ENCODE results near the gene AGFG2.

DNA sequence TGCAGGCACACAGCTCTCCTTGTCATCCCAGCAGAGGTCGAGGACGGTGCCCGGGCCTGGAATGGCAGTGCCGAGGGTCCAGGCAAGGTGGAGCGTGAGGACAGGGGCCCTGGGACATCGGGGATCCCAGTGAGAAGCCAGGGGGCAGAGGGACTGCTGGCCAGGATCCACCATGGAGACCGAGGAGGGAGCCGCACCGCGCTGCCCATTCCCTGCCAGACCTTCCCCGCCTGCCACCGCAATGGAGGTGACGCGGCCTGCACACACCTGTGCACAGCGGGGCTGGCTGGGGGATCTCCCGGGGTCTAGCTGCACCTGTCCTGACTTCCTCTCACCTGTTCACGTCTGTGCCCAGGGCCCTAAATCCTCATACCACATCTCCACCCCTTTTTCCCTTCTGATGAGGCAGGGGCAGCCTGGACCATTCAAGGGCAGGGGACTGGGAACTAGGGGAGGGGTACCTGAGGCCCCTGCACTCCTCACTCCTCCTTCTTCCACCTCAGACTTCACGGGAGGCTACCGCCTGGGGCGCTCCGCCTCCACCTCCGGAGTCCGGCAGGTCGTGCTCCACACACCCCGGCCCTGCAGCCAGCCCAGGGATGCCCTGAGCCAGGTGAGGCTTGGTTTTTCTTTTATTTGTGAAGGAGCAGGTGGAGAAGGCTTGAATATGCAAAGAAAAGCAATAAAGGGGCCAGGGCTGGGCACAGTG lies 48.4 kb upstream of the AGFG2 start:
- TF ChIP-seq, protein P1, sequence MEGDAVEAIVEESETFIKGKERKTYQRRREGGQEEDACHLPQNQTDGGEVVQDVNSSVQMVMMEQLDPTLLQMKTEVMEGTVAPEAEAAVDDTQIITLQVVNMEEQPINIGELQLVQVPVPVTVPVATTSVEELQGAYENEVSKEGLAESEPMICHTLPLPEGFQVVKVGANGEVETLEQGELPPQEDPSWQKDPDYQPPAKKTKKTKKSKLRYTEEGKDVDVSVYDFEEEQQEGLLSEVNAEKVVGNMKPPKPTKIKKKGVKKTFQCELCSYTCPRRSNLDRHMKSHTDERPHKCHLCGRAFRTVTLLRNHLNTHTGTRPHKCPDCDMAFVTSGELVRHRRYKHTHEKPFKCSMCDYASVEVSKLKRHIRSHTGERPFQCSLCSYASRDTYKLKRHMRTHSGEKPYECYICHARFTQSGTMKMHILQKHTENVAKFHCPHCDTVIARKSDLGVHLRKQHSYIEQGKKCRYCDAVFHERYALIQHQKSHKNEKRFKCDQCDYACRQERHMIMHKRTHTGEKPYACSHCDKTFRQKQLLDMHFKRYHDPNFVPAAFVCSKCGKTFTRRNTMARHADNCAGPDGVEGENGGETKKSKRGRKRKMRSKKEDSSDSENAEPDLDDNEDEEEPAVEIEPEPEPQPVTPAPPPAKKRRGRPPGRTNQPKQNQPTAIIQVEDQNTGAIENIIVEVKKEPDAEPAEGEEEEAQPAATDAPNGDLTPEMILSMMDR (IDR thresholded peaks at IDR 0.05; ENCODE audit: low read length), result no peak
- TF ChIP-seq EZH2phosphoT487 (IDR thresholded peaks at IDR 0.05; ENCODE audit: low read length), result no peak
- TF ChIP-seq EZH2 (optimal IDR thresholded peaks at IDR 0.05; ENCODE audit: low read depth, low read length), result no peak
